Activated gamma-delta T cell treated with anti-CD3 and anti-CD28 coated beads, Interleukin-2, amount 50 U/mL, for 16 hours (primary cell): ENCODE measurements around the gene POLD1.
"Not testable (repeated sequence)": the region's sequence is repeated elsewhere in the genome, so short reads cannot be mapped to it uniquely, and the experiment has no call there.

Experiments
- DNase-seq: peaks from one replicate; pipeline ENCODE4 v3.0.0-alpha.2; 2020; ENCODE audit warnings: low read depth

The POLD1 gene

GRCh38 chr19:50365434-50366306, 18.5 kb upstream of the POLD1 start, which contains the start of gene NAPSA:
Gene NAPSA, minus strand, starts transcription at chr19:50365639. Its CDS starts 18 bp downstream, at chr19:50365621.
- no peak for DNase-seq

DNA sequence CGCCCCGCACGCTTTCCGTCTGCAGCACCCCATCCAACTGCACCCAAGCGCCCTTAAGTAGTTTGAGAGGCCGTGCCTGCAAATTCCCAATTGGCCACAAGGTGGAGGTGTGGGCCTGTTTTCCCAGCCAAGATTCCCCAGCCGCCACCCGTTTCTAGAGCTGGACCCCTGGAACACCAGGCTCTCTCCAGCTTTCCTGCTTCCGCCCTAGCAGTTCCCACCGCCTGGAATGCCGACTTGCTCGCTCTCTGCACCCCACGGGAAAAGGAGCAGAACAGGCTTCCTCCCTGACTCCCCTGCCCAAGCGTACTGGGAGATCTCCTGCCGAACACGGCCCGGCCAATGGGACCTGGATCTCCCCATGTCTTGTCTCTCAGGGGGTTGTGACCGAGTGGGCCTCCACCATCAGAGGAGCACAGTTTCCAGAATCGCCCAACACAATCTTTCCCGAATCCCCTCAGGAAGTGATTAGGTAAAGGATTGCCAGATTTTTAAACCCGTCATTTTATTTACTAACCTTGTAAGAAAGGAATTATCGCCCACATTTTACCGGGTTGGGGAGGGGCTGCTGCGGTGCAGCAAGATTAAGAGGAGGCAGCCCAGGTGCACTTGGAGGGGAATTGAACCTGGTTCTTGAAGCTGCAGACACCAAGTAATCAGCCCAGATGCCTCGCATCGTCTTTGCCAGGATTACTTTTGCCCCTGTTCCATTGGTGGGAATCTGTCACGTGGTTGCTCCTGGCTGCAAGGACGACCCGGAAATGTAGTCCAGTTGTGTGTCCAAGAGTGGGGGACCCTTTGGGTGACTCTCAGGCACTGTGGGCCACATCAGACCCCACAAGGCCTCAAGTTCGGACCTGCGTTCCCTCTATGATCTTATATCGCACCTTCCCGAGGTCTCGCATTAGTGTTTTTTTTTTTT, 15.2 kb upstream of the POLD1 start:
- DNase-seq: peak; percentile 63

GRCh38 chr19:50371914-50372475, 12.2 kb upstream of the POLD1 start:
- DNase-seq: no peak

DNA sequence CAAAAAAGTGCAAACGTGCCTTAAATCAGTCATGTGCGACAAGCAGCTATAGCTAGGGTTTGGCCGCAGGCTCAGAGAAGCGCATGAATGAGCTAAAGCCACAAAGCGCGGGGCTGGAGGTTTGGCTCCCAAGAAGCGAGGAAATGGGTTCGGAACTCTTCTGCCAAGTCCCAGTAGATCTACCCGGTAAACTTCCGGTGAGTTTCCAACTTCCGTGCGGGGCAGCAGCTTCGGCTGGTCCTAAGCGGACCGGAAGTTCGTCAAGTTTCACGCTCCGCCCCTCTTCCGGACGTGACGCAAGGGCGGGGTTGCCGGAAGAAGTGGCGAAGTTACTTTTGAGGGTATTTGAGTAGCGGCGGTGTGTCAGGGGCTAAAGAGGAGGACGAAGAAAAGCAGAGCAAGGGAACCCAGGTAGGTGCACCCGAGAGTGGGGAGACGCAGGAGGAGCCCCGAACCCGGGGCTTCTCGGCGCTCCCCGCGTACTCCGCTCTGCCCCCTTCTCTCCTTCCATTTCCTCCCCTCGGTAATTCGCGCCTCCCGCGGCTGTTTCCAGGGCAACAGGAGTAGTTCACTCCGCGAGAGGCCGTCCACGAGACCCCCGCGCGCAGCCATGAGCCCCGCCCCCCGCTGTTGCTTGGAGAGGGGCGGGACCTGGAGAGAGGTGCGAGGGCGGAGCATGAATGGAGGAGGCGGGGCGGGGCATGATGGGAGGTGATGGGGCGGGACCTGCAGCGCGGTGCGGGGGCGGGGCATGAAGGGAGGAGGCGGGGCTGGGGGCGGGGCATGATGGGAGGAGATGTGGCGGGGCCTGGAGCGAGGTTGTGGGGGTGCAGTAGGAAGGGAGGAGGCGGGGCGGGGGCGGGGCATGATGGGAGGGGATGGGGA, 7.7 kb upstream of the POLD1 start, which contains the start of gene NR1H2:
TSS of gene NR1H2 (plus strand) at position 292 of the 885 bp plus-strand sequence. CDS start 1,149 bp downstream, outside the sequence.
- DNase-seq: peak; percentile 92

DNA sequence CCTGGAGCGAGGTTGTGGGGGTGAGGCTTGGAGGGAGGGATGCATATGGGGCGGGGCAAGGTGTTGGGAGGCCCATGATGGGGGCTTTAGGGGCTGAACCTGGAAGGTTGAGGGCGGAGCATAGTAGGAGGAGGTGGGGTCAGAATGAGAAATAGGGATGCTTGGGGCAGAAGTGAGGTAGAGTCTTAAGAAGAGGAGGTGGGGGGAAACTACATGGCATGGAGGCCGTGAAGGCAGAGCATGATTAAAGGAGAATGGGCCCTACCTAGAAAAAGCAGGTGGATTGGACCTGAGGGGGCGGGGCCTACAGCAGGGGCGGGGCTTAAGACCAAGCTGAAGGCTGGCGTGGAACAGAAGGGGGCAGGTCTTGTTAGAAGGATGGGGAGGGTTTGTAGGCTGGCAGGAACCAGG, 7.1 kb upstream of the POLD1 start:
- no peak for DNase-seq

GRCh38 chr19:50377517-50377916, 6.6 kb upstream of the POLD1 start:
- DNase-seq: no peak

DNA sequence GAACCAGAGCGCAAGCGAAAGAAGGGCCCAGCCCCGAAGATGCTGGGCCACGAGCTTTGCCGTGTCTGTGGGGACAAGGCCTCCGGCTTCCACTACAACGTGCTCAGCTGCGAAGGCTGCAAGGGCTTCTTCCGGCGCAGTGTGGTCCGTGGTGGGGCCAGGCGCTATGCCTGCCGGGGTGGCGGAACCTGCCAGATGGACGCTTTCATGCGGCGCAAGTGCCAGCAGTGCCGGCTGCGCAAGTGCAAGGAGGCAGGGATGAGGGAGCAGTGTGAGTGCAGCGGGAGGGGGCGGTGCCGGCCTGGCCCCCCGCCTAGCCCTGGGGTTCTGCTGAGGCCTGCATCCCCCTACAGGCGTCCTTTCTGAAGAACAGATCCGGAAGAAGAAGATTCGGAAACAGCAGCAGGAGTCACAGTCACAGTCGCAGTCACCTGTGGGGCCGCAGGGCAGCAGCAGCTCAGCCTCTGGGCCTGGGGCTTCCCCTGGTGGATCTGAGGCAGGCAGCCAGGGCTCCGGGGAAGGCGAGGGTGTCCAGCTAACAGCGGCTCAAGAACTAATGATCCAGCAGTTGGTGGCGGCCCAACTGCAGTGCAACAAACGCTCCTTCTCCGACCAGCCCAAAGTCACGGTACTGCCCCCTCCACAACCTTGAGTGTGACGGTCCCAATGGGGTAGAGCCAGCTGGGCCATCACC, 5.8 kb upstream of the POLD1 start:
- DNase-seq: no peak

GRCh38 chr19:50378863-50379236, 5.3 kb upstream of the POLD1 start:
- no peak for DNase-seq

GRCh38 chr19:50379602-50380001, 4.5 kb upstream of the POLD1 start:
- DNase-seq: no peak

DNA sequence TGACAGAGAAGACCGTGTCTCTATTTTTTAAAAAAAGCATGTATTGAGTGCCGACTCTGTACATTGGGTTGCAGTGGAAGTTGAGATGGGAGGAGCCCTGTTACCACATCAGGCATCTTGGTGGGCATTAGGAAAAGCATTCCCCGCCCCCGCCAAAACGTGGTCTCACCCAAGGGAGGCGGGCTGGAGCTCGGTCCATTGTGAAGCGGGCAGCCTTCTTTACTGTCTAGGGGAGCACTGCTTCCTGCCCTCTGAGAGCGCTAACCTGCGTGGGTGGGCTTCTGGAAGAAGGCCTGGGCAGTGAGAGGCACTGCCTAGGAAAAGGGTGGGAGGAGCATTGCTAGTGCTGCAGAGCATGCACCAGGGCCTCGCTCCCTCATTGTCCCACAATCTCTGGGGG, 4.0 kb upstream of the POLD1 start:
- DNase-seq: no peak

DNA sequence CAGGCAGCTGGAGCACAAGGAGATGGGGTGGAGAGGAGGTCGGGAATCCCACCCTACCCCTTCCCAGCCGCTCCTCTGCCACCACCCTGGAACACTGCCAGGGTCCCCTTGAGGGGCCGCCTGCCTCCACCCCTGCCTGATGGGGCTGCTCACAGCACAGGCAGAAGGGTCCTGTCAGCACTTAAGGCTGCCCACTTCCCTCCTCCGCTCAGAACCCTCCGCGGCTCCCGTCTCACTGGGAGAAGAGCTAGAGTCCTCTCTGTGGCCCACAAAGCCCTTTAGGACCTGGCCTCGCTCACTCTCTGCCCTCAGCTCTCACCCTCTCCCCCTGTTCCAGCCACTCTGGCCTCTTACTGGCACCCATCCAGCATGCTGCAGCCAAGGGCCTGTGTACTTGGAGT, 3.4 kb upstream of the POLD1 start:
- no peak for DNase-seq

GRCh38 chr19:50381881-50382729, 2.0 kb upstream of the POLD1 start:
- DNase-seq: no peak

DNA sequence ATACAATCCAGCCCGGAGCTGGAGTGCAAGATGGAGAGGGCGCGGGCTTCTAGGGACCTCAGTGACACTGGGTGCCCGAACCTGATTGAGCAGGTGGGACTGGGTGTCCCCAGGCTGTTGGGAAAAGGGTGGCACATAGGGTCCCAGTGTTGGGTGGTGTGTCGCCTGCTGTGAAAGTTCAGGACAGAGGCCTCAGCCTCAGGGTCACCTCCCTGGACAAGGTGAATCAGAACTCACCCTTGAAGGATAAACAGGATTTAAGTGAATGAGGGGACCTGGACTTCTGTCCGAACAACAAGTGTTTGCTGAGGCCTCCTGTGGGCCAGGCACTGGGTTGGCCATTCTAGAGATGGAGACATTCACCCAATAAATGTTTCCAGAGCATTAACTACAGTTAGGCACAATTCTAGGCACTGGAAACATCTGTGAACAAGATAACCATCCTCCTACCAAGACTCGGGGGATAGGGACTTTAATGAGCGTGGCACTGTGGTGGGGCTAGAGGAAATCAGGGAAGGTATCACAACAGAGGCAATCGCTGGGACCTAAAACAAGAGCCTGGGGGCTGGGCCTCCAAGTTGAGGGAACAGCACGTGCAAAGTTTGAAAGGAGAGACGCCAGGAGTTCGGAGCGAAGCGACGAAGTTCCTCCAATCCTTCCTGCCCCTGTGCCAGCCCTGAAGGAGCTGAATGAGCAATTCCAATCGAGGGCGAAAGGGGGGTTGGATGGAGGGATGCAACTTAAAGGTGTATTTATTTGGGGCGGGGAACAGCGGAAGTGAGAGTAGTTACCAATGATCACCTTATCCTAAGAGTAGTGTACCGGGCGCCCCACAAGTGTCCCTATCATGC, 921 bp upstream of the POLD1 start:
- no peak for DNase-seq

DNA sequence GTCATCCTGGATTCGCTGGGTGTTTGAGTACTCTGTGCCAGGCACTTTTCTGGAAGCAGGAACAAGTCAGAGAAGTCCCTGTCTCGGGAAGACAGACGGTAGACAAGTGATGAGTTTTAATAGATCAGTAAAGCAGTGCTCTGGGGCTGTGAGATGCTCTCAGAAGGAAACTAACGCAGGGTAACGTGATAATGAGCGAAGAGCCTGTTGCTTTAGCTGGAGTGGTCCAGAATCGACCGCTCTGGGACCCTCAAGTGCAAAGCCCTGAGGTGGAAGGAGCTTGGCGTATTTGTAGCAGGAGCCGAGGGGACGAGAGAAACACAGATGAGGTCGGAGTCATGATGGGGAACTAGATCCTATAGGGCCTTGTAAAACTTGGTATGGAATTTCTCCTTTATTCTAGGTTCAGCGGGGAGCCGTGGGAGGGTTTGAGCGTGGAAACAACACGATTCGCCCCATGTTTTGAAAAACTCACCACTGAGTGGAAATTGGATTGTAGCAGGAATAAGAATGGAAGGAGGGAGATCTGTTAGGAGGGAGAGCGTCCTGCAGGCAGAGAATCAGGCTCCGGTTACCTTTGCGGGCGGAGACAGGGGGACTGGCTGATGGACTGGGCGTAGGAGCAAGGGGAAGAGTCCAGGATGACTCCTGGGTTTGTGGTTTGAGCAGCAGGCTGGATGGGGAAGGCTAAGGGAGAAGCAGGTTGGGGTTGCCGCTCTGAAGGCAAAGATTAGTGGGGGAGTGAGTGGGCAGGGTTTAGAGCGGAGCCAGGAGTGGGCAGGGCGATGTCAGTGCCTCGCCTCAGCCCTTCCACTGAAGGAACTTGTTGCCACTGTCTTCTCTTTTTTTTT, 763 bp downstream of the POLD1 start:
- no peak for DNase-seq

- DNase-seq: no peak
These were observed 3.2 kb downstream of the POLD1 start for GRCh38 chr19:50387176-50387867.

- no peak for DNase-seq
These were observed 3.7 kb downstream of the POLD1 start for GRCh38 chr19:50387868-50388245.

DNA sequence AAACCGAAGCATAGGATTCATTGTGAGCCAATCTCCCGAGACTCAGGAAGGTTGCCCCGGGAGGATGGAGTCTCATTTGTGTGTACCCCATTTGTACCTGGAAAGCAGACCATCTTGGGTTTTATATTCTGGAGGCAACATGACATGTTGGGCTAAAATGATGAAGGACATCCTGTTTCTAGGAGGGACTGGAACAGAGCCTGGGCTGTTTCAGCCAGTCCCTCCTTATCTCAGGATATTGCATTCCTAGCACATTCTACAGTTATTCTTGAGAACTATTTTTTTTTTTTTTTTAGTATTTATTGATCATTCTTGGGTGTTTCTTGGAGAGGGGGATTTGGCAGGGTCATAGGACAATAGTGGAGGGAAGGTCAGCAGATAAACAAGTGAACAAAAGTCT, 6.1 kb downstream of the POLD1 start:
- not testable (repeated sequence) for DNase-seq
